IMR-90 (cell line): Measurements from ENCODE around the gene DOCK4. TPM values are rescaled to one million over a fixed set of nuclear protein-coding genes. Genes with fewer than 3 reads are reported as not detected.

Experiments used
- ATAC-seq: fragments of 200-7000 bp; cut with Tn5 transposase; 2 replicates; pipeline ENCODE4 v1.9.1; 2020; ENCODE audit warnings: low read depth, mild to moderate bottlenecking, moderate library complexity
- BruUV-seq: library from RNA; stranded (reverse); fragments of 400-500 nt; replicated peaks from 2 replicates; lab custom pipeline; 2021; lab: Mats Ljungman, UMichigan
- CTCF ChIA-PET: fragments of 300-600 bp; formaldehyde crosslinking; extraction: SDS; loops from one replicate; lab custom pipeline; 2021; ENCODE audit warnings: antibody characterized with exemption; lab: Yijun Ruan, JAX
- POLR2A ChIA-PET: fragments of 300-600 bp; sonication (Branson Sonifier 250); formaldehyde crosslinking; loops from one replicate; lab custom pipeline; 2022; ENCODE audit warnings: antibody characterized with exemption; ENCODE audit not compliant: unreplicated experiment; lab: Charles Lee
- DNase-seq: peaks from one replicate; pipeline ENCODE4 v3.0.0; 2013
- H2AFZ ChIP-seq: replicated peaks from 2 replicates; pipeline ENCODE3; 2013; ENCODE audit warnings: low read length, mild to moderate bottlenecking; ENCODE audit not compliant: poor library complexity
- H2AK5ac ChIP-seq: 2 replicates; pipeline ENCODE4 v1.6.1; 2013; ENCODE audit warnings: low read depth, low read length, inconsistent platforms
- H2AK9ac ChIP-seq: replicated peaks from 2 replicates; pipeline ENCODE3; 2013; ENCODE audit warnings: mild to moderate bottlenecking, low read depth, low read length, moderate library complexity; ENCODE audit not compliant: poor library complexity
- H2BK120ac ChIP-seq: 2 replicates; pipeline ENCODE4 v1.6.1; 2013; ENCODE audit warnings: low read depth, low read length, inconsistent platforms
- H2BK15ac ChIP-seq: 3 replicates; pipeline ENCODE4 v1.6.1; 2013; ENCODE audit warnings: low read depth, low read length, inconsistent platforms
- H2BK20ac ChIP-seq: 2 replicates; pipeline ENCODE4 v1.6.1; 2013; ENCODE audit warnings: low read depth, mild to moderate bottlenecking, inconsistent platforms, low read length, moderate library complexity
- H2BK5ac ChIP-seq: 2 replicates; pipeline ENCODE4 v1.6.1; 2013; ENCODE audit warnings: mild to moderate bottlenecking, low read depth, low read length, inconsistent platforms; ENCODE audit not compliant: poor library complexity, severe bottlenecking
- H3K14ac ChIP-seq: replicated peaks from 2 replicates; pipeline ENCODE4 v1.6.1; 2013; ENCODE audit warnings: low read depth, low read length, inconsistent platforms
- H3K18ac ChIP-seq: 2 replicates; pipeline ENCODE4 v1.6.1; 2013; ENCODE audit warnings: low read depth, low read length, control low read depth
- H3K23ac ChIP-seq: 2 replicates; pipeline ENCODE4 v1.6.1; 2013; ENCODE audit warnings: low read depth, low read length, inconsistent platforms
- H3K27ac ChIP-seq: 2 replicates; pipeline ENCODE4 v1.5.1; 2013; ENCODE audit warnings: mild to moderate bottlenecking, control low read depth, low read length; ENCODE audit not compliant: insufficient read depth
- H3K27me3 ChIP-seq: 2 replicates; pipeline ENCODE4 v1.6.1; 2013; ENCODE audit warnings: low read length; ENCODE audit not compliant: control insufficient read depth, insufficient read depth
- H3K36me3 ChIP-seq: 2 replicates; pipeline ENCODE4 v1.6.1; 2013; ENCODE audit warnings: low read length, mixed read lengths; ENCODE audit not compliant: control insufficient read depth, insufficient read depth
- H3K4ac ChIP-seq: 2 replicates; pipeline ENCODE4 v1.6.1; 2013; ENCODE audit warnings: low read depth, low read length, inconsistent platforms
- H3K4me1 ChIP-seq: 2 replicates; pipeline ENCODE4 v1.6.1; 2013; ENCODE audit warnings: low read length, mixed read lengths; ENCODE audit not compliant: control insufficient read depth, insufficient read depth
- H3K4me2 ChIP-seq: 2 replicates; pipeline ENCODE4 v1.6.1; 2013; ENCODE audit warnings: low read depth, mild to moderate bottlenecking, control low read depth, low read length, moderate library complexity
- H3K4me3 ChIP-seq: 2 replicates; pipeline ENCODE4 v1.5.1; 2013; ENCODE audit warnings: low read depth, mild to moderate bottlenecking, control low read depth, low read length, moderate library complexity; ENCODE audit not compliant: insufficient read depth
- H3K56ac ChIP-seq: 2 replicates; pipeline ENCODE4 v1.6.1; 2013; ENCODE audit warnings: low read length, inconsistent platforms; ENCODE audit not compliant: insufficient read depth; ENCODE audit errors: extremely low read depth
- H3K79me1 ChIP-seq, 2 experiments: 2 replicates each; pipeline ENCODE4 v1.6.1; 2013; ENCODE audit warnings: low read length in 2 of 2, inconsistent platforms in 1 of 2, low read depth in 1 of 2
- H3K9ac ChIP-seq: 2 replicates; pipeline ENCODE4 v1.6.1; 2013; ENCODE audit warnings: low read depth, low read length, control low read depth
- H3K9me1 ChIP-seq: 2 replicates; pipeline ENCODE4 v1.6.1; 2013; ENCODE audit warnings: low read length, inconsistent platforms; ENCODE audit not compliant: insufficient read depth
- H3K9me3 ChIP-seq: 2 replicates; pipeline ENCODE4 v1.6.1; 2013; ENCODE audit warnings: low read length; ENCODE audit not compliant: control insufficient read depth, insufficient read depth
- H4K20me1 ChIP-seq: 2 replicates; pipeline ENCODE4 v1.6.1; 2013; ENCODE audit warnings: low read length, inconsistent platforms; ENCODE audit not compliant: insufficient read depth
- H4K5ac ChIP-seq: 2 replicates; pipeline ENCODE4 v1.6.1; 2013; ENCODE audit warnings: mild to moderate bottlenecking, low read depth, low read length, control low read depth
- H4K8ac ChIP-seq, 2 experiments: 2 replicates each; pipeline ENCODE4 v1.6.1; 2013; ENCODE audit warnings: low read depth in 2 of 2, low read length in 2 of 2, control low read depth in 1 of 2, inconsistent platforms in 1 of 2
- H4K91ac ChIP-seq: 2 replicates; pipeline ENCODE4 v1.6.1; 2013; ENCODE audit warnings: low read depth, low read length, inconsistent platforms; ENCODE audit not compliant: insufficient read depth
- BHLHE40 ChIP-seq: fragments of 150-350 bp; IDR thresholded peaks from 2 replicates; pipeline ENCODE4 v1.6.1; 2016; ENCODE audit warnings: mild to moderate bottlenecking, low read depth, low read length
- MAZ ChIP-seq: IDR thresholded peaks from 2 replicates; pipeline ENCODE4 v1.6.1; 2012; ENCODE audit warnings: low read depth, mild to moderate bottlenecking, low read length, improper control_type of control experiment, moderate library complexity, borderline replicate concordance
- NFE2L2 ChIP-seq: fragments of 150-350 bp; IDR thresholded peaks from 2 replicates; pipeline ENCODE4 v1.6.1; 2016; ENCODE audit warnings: low read depth, mild to moderate bottlenecking, low read length
- POLR2A ChIP-seq: IDR thresholded peaks from 2 replicates; pipeline ENCODE4 v1.6.1; 2012; ENCODE audit warnings: mild to moderate bottlenecking, low read depth, low read length
- SMC3 ChIP-seq: fragments of 150-350 bp; IDR thresholded peaks from 2 replicates; pipeline ENCODE4 v1.6.1; 2016; ENCODE audit warnings: low read depth, mild to moderate bottlenecking, antibody characterized with exemption, low read length, moderate library complexity
- whole genome bisulfite sequencing, 2 experiments: methylation state at CpG; one replicate each; pipeline versions ENCODE4 v1.1.5 to v1.1.7; 2013; ENCODE audit warnings: missing lambda C conversion rate in 2 of 2; ENCODE audit not compliant: insufficient read length in 1 of 2; ENCODE audit errors: extremely low coverage in 2 of 2; 5-methylcytosine and 5-hydroxymethylcytosine counted together
- dilution Hi-C: fragments of 300-500 bp; cut with HindIII; formaldehyde crosslinking; loops from one replicate; pipeline ENCODE4 v1.14.3; 2018; ENCODE audit warnings: low sequenced_read_pairs; ENCODE audit not compliant: unreplicated experiment
- in situ Hi-C: fragments of 300-500 bp; cut with MboI; formaldehyde crosslinking; loops from 3 replicates; pipeline ENCODE4 v1.14.3; 2019; ENCODE audit warnings: low sequenced_read_pairs, inconsistent platforms, mixed read lengths
- intact Hi-C: fragments of 100-400 bp; cut with micrococcal nuclease; formaldehyde crosslinking; loops from 2 replicates; pipeline ENCODE4 v1.10.0; 2022
- polyA plus RNA-seq, 3 experiments: library from polyadenylated mRNA; depleted of rRNA; stranded (reverse); fragments of >200 nt; gene quantifications; 2 replicates each; pipeline ENCODE4 v1.2.3, GENCODE V29; 2012; ENCODE audit warnings: low replicate concordance in 1 of 3
- total RNA-seq: library from RNA; depleted of rRNA; stranded (reverse); fragments of >200 nt; gene quantifications from 2 replicates; pipeline ENCODE4 v1.2.3, GENCODE V29; 2012
- TF ChIP-seq, protein P1 (sequence below): conservative IDR thresholded peaks from 2 replicates; pipeline ENCODE4 v1.5.1; 2012; ENCODE audit warnings: mild to moderate bottlenecking, low read depth, low read length, improper control_type of control experiment
- TF ChIP-seq, protein P2 (sequence below): fragments of 150-350 bp; IDR thresholded peaks from 2 replicates; pipeline ENCODE4 v1.6.1; 2017; ENCODE audit warnings: mild to moderate bottlenecking, antibody characterized with exemption, low read length, low read depth

DOCK4 gene
- total and polyA plus RNA-seq, 2 of the 4 experiments (the other 2 are of a cell fraction), result 4.4 to 12.2 TPM

DNA sequence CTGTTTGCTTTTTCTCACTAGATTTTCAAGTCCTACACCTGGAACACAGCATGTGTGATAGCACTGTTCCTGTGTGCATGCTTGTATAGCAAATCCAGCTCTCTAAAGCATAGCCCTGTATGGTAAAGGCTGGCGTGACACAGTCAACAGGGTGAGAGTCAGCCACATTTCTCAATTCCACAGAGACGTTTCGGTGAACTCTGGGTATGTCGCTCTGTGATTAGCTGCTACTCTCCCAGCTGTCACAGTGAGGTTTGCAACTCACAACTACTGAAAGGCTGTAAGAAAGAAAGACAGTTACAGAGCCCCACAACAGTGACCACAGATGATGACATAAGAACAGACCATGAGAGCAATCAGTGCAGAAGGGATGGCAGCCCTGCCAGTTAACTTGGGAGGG, 473.3 kb downstream of the DOCK4 start:
- CTCF ChIA-PET, result no interaction called here

More for the DNA sequence above, 473.3 kb downstream of the DOCK4 start:
- Histone ChIP-seq H3K9ac (no peak overlapping the region), H3K9me1 (no peaks in the 10 kb centered on the region), H3K4me2 (no peak overlapping the region), H3K27ac (no peak overlapping the region), H2BK20ac (no peak overlapping the region), H2BK15ac (no peak overlapping the region), H4K5ac (no peak overlapping the region), H3K18ac (no peak overlapping the region), H2BK5ac (no peak overlapping the region), H3K4ac (no peak overlapping the region), H2AK5ac (no peak overlapping the region), H3K23ac (no peak overlapping the region), H3K14ac (no peak overlapping the region), H4K20me1 (no peaks in the 10 kb centered on the region), H3K9me3 (no peaks in the 10 kb centered on the region), H3K4me1 (0 out of 2 replicates have a peak, but pooled peaks cover 2% of the 10 kb centered on the region), H3K4me3 (no peak overlapping the region), H3K27me3 (no peaks in the 10 kb centered on the region), H3K36me3 (peaks cover 14% of the 10 kb centered on the region), H2BK120ac (no peak overlapping the region), H3K79me1 (no peaks in the 10 kb centered on the region), H4K8ac (no peak overlapping the region), H2AFZ (no peak overlapping the region), H3K56ac (no peak overlapping the region), H4K91ac (no peak overlapping the region), H2AK9ac (no peak overlapping the region)
- dilution Hi-C loops (no loop called here), intact Hi-C loops (no loop called here), in situ Hi-C loops (loop anchor here (10.0 kb wide), 2 partner anchors 408 to 638 kb away; partner anchors contain the start of gene LRRN3)
- TF ChIP-seq, protein P1, sequence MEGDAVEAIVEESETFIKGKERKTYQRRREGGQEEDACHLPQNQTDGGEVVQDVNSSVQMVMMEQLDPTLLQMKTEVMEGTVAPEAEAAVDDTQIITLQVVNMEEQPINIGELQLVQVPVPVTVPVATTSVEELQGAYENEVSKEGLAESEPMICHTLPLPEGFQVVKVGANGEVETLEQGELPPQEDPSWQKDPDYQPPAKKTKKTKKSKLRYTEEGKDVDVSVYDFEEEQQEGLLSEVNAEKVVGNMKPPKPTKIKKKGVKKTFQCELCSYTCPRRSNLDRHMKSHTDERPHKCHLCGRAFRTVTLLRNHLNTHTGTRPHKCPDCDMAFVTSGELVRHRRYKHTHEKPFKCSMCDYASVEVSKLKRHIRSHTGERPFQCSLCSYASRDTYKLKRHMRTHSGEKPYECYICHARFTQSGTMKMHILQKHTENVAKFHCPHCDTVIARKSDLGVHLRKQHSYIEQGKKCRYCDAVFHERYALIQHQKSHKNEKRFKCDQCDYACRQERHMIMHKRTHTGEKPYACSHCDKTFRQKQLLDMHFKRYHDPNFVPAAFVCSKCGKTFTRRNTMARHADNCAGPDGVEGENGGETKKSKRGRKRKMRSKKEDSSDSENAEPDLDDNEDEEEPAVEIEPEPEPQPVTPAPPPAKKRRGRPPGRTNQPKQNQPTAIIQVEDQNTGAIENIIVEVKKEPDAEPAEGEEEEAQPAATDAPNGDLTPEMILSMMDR, result no peak
- TF ChIP-seq SMC3 (no peak), POLR2A (no peak), BHLHE40 (no peak), NFE2L2 (no peak), MAZ (no peak)
- TF ChIP-seq, protein P2, sequence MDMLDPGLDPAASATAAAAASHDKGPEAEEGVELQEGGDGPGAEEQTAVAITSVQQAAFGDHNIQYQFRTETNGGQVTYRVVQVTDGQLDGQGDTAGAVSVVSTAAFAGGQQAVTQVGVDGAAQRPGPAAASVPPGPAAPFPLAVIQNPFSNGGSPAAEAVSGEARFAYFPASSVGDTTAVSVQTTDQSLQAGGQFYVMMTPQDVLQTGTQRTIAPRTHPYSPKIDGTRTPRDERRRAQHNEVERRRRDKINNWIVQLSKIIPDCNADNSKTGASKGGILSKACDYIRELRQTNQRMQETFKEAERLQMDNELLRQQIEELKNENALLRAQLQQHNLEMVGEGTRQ, result no peak
- POLR2A ChIA-PET, result no interaction called here
- no TSS peak for BruUV-seq
- no peak for DNase-seq
- no peak for ATAC-seq
- WGBS, 2 experiments, result no CpG with 5 or more reads among the region's 4 CpGs
